ENCODE data around the gene NR1D1. TPM values are rescaled to one million over a fixed set of nuclear protein-coding genes. Genes with fewer than 3 reads are reported as not detected.

The NR1D1 gene
- total RNA-seq, 1 donor from 2014 or later: 2.6 TPM

DNA sequence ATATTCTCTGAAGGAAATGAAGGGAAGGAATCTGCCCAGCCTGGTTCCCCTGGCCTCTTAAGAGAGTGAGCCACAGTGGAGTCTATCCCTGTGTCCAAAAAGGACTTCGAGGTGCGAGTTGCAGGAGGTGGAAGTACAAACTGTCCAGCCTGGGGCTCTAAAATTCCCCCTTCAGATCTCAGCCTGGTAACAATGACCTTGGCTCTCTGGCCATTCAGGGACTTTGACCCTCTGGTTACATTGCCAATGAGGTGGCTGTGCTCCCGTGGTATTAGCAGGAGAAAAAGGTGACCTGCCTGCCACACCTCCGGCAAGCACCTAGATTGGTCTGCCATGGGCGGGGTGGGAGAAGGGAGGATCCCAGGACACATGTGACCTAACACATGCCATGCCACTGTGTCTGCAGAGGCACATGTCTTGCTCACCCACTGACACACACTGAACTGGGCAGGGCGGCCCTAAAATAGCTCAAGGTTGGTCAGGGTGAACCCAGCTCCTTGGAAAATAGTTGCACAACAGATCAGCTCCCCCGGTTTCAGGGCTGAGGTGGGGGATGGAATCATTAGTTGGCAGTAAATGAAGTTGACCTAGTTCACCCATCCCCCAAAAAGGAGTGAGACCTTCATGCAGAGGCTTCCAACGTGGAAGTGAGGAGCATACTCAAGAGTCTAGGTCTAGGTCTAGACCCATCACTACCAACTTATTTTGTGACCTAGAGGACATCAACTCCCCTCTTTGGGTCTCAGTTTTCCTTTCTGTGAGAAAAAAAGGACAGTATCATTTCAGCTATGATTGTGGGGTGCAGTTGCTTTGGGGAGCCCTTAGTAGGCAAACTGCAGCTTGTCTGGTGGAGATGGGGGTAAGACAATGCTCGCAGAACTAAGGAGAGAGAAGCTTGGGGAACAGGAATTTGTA is 2.2 kb downstream of the NR1D1 start:
- no peaks in the 10 kb centered on the region for H3K27me3 Mint-ChIP-seq
- no peak for DNase-seq (ENCODE audit: low spot score, unreplicated experiment)
- TF ChIP-seq CTCF (IDR thresholded peaks at IDR 0.05; ENCODE audit: unreplicated experiment): no peak
- peaks cover 32% of the 10 kb centered on the region for H3K4me1 Mint-ChIP-seq (ENCODE audit: low read depth)
- H3K27ac Mint-ChIP-seq: peak overlapping the region; percentile 53
- peak overlapping the region; percentile 72 for H3K4me3 Mint-ChIP-seq (ENCODE audit: low read depth)
- H3K36me3 Mint-ChIP-seq (ENCODE audit: insufficient read depth): peaks cover 2% of the 10 kb centered on the region
- H3K9me3 Mint-ChIP-seq (ENCODE audit: low read depth): no peaks in the 10 kb centered on the region

DNA sequence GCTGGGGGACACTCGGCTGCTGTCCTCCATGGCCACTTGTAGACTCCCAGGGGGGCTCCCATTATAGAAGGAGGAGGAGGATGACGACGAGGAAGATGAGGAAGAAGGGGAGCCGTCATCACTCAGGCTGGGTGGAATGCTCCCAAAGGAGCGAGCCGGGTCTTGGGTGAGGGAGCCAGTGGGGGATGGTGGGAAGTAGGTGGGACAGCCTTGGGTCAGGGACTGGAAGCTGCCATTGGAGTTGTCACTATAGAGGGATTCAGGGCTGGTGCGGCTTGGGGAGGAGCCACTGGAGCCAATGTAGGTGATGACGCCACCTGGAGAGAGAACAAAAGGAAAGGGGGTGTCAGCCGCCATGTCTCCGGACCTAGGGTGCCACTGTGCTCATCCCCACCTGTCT is 3.3 kb downstream of the NR1D1 start:
- no peak for TF ChIP-seq CTCF (IDR thresholded peaks at IDR 0.05; ENCODE audit: unreplicated experiment)
- no peaks in the 10 kb centered on the region for H3K27me3 Mint-ChIP-seq
- no peak for DNase-seq (ENCODE audit: low spot score, unreplicated experiment)
- H3K4me1 Mint-ChIP-seq (ENCODE audit: low read depth): peaks cover 27% of the 10 kb centered on the region
- H3K27ac Mint-ChIP-seq: no peak overlapping the region
- H3K36me3 Mint-ChIP-seq (ENCODE audit: insufficient read depth): peaks cover 2% of the 10 kb centered on the region
- no peak overlapping the region for H3K4me3 Mint-ChIP-seq (ENCODE audit: low read depth)
- no peaks in the 10 kb centered on the region for H3K9me3 Mint-ChIP-seq (ENCODE audit: low read depth)

DNA sequence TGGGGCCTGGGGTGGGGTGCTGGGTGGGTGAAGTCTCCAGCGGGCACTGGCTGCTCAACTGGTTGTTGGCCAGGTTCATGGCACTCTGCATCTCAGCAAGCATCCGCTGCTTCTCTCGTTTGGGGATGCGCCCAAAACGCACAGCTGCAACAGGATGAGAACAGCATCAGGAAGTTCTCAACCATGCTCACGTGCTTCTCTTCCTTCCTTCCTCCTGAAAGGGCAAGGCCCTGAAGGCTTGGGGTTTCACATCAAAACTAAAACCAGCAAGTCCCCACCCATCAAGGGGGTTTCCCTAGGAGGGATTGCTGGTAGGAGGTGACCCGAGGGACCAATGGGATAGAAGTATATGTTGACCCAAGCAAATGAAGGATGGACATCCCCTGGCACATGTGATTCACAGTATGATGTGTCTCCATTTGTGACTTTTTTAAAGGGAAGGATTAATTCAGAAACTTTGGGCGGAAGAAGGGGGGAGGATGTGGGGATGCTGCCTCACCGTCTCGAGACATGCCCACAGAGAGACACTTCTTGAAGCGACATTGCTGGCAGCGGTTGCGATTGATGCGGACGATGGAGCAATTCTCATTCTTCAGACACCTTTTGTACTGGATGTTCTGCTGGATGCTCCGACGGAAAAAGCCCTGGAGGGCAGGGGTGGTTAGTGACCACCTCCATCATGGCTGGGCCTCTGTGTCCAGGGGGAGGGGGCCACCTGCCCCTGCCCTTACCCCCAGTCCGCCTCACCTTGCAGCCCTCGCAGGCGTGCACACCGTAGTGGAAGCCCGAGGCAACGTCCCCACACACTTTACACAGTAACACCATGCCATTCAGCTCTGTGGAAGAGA is 4.2 kb downstream of the NR1D1 start:
- H3K36me3 Mint-ChIP-seq (ENCODE audit: insufficient read depth): peaks cover 2% of the 10 kb centered on the region
- H3K4me1 Mint-ChIP-seq (ENCODE audit: low read depth): peaks cover 19% of the 10 kb centered on the region
- DNase-seq (ENCODE audit: low spot score, unreplicated experiment): no peak
- no peak overlapping the region for H3K27ac Mint-ChIP-seq
- TF ChIP-seq CTCF (IDR thresholded peaks at IDR 0.05; ENCODE audit: unreplicated experiment): no peak
- H3K9me3 Mint-ChIP-seq (ENCODE audit: low read depth): no peaks in the 10 kb centered on the region
- no peaks in the 10 kb centered on the region for H3K27me3 Mint-ChIP-seq
- no peak overlapping the region for H3K4me3 Mint-ChIP-seq (ENCODE audit: low read depth)

- no peak overlapping the region for H3K4me3 Mint-ChIP-seq (ENCODE audit: low read depth)
- no peak for TF ChIP-seq CTCF (IDR thresholded peaks at IDR 0.05; ENCODE audit: unreplicated experiment)
- no peak for DNase-seq (ENCODE audit: low spot score, unreplicated experiment)
- H3K27me3 Mint-ChIP-seq: no peaks in the 10 kb centered on the region
- H3K4me1 Mint-ChIP-seq (ENCODE audit: low read depth): peaks cover 13% of the 10 kb centered on the region
- peaks cover 2% of the 10 kb centered on the region for H3K36me3 Mint-ChIP-seq (ENCODE audit: insufficient read depth)
- peak overlapping the region; percentile 29 for H3K27ac Mint-ChIP-seq
- no peaks in the 10 kb centered on the region for H3K9me3 Mint-ChIP-seq (ENCODE audit: low read depth)
Measured at GRCh38 chr17:40095351-40095943, 4.9 kb downstream of the NR1D1 start.

DNA sequence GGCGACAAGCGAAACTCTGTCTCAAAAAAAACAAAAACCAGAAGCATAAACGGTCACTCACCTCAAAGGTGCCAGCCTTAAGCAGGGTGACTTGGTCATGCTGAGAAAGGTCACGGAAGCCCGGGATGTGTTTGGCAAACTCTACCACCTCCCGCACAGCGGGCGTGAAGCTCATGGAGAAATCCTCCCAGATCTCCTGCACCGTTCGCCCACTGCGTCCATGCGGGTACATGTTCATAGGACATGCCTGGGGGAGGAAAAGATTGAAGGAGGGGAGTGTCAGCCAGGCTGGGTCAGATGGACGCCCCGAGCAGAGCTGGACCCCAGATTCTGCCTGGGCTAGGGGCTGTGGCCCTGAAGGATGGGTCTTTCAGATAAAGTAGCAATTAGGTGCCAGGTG is 5.5 kb downstream of the NR1D1 start:
- DNase-seq (ENCODE audit: low spot score, unreplicated experiment): no peak
- no peak overlapping the region for H3K4me3 Mint-ChIP-seq (ENCODE audit: low read depth)
- peaks cover 2% of the 10 kb centered on the region for H3K36me3 Mint-ChIP-seq (ENCODE audit: insufficient read depth)
- no peak for TF ChIP-seq CTCF (IDR thresholded peaks at IDR 0.05; ENCODE audit: unreplicated experiment)
- no peaks in the 10 kb centered on the region for H3K9me3 Mint-ChIP-seq (ENCODE audit: low read depth)
- H3K27me3 Mint-ChIP-seq: no peaks in the 10 kb centered on the region
- H3K4me1 Mint-ChIP-seq (ENCODE audit: low read depth): peaks cover 9% of the 10 kb centered on the region
- no peak overlapping the region for H3K27ac Mint-ChIP-seq
